Activated CD4-positive, CD25-positive, alpha-beta regulatory T cell treated with anti-CD3 and anti-CD28 coated beads, Interleukin-2, amount 50 U/mL, for 24 hours (primary cell): ENCODE data around the gene CALU.

Experiments
- ATAC-seq, 2 donors: fragments of 150-1000 bp; cut with Tn5 transposase; one replicate each; pipeline ENCODE4 v1.10.0; 2021; ENCODE audit warnings: mild to moderate bottlenecking in 1 of 2, moderate library complexity in 1 of 2

Gene CALU

GRCh38 chr7:128812514-128813168 is 73.5 kb downstream of the CALU start:
- ATAC-seq, result no peak

- no peak for ATAC-seq
These were observed 75.3 kb downstream of the CALU start for GRCh38 chr7:128814499-128814898.

- no peak for ATAC-seq
These were observed 76.3 kb downstream of the CALU start for GRCh38 chr7:128815289-128815942.

GRCh38 chr7:128818694-128819093 is 79.5 kb downstream of the CALU start:
- ATAC-seq, result no peak
